GM18505 (cell line): ENCODE measurements around the gene HOMER3.
"Not testable (repeated sequence)": the region's sequence is repeated elsewhere in the genome, so short reads cannot be mapped to it uniquely, and the experiment has no call there.

Experiments used
- ATAC-seq: cut with Tn5 transposase; IDR thresholded peaks from one replicate; pipeline ENCODE4 v1.9.1; 2021; ENCODE audit not compliant: unreplicated experiment
- POLR2A ChIP-seq: IDR thresholded peaks from 4 replicates; pipeline ENCODE4 v1.6.1; 2011; ENCODE audit warnings: borderline replicate concordance; ENCODE audit not compliant: insufficient read depth, insufficient read length; ENCODE audit errors: extremely low read depth

The HOMER3 gene

DNA sequence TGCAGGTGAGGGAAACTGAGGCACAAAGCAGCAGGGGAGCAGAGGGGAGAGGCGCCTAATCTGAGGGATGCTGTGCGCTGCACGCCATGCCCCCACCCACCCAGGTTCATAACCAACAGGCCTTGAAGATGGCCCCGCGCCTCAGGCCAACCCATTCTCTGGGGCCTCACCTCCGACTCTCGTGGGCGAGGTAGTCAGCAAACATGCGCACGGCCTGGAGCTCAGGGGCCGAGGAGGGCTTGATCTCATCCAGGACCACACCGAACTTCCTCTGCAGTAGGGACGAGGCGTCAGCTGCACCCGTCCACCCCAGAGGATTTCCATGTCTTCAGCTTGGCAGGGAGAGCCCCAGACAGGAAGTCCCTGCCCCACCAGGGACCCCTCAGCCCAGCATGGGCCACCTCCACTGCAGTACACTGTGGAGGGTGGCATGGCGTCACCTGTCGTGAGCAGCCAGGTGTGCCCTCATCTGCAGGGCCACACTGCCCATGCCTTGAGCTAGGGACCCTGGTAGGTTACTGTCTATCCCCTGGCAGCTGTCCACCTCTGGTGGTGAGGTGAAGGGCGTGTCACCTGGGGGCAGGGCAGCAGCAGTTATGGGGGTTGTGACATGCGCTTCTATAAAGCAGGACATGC is 30.1 kb downstream of the HOMER3 start:
- no peak for TF ChIP-seq POLR2A
- ATAC-seq, result no peak

DNA sequence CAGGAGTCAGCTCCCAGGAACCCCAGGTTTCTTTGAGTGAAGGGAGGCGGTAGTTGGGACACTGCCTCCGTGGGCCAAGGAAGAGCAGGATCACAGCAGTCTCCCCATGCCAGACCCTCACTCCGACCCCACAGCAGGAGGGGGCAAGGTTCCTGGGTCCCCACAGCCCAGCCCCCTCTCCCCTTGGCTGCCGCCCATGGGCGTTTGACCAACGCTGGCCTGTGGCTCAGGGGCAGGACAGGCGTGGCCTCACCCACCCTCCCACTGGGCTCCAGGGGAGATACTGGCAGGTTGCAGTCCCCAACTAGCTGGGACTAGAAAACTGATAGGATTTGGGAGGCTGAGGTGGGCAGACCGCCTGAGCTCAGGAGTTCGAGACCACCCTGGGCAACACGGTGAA is 31.0 kb downstream of the HOMER3 start:
- ATAC-seq, result no peak
- TF ChIP-seq POLR2A, result no peak

DNA sequence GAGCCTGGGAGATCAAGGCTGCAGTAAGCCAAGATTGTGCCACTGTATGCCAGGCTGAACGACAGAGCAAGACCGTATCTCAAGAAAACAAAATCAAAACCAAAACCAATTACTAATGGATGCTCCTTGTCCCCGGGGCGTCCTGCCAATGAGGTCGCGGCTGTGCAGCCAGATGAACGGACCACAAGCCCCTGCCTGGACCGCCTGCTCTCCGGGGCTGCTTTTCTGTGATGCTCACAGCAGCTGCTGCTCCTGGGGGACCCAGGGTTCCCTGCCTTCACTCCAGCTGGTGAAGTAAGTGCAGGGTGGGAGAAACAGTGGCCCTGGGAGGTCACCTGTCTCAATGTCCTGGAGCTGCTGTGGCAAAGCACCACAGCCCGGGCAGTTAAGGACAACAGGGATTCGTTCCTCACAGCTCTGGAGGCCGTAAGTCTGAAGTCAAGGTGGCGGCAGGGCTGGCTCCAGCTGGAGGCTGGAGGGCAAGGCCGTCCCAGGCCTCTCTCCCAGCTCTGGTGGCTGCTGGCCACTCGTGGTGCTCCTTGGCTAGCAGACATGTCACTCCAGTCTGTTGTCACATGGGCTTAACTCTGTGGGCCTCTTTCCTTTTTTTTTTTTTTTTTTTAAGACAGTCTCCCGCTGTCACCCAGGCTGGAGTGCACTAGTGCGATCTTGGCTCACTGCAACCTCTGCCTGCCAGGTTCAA is 31.9 kb downstream of the HOMER3 start:
- no peak for TF ChIP-seq POLR2A
- ATAC-seq, result no peak

DNA sequence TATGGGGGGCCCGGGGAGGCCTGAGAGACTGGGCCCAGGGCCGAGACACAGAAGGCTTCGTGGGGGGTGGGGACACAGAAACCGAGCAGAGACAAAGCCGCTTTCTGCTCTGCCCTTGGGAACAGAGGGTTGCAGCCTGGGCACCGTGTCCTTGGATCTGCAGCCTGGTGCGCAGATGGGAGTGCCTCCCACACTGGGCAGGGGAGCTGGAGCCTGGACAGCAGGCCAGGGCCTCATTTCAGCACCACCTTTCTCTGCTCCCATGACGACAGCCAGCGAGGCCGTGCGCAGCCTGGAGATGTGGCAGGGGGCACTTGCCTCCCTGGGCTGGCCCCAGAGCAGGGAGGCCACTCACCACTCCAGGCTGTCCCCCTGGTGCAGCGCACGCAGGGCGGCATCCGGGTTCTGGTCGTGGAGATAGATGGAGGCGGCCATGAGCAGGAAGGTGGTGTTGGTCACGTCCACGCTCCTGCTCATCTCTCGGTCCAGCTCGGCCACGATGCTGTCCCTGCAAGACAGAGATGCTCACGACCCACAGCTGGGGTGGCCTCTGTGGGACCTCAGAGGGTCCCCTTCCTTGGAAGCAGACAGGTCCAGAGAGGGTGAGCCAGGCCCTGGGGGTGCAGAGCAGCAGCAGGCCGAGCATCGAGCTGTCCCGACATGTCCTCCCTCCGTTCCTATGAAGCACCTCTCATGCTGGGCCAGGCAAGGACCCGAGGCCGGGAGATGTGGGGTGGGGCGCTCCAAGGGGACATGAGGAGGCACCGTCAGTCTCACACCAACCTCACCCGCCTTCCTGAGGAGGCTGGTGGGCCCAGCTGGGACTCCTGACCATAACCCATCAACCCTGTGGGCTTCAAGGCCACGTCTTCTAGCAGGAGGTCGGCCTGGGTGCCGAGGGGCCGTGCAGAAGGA is 34.2 kb downstream of the HOMER3 start:
- ATAC-seq, result no peak
- TF ChIP-seq POLR2A, result no peak

DNA sequence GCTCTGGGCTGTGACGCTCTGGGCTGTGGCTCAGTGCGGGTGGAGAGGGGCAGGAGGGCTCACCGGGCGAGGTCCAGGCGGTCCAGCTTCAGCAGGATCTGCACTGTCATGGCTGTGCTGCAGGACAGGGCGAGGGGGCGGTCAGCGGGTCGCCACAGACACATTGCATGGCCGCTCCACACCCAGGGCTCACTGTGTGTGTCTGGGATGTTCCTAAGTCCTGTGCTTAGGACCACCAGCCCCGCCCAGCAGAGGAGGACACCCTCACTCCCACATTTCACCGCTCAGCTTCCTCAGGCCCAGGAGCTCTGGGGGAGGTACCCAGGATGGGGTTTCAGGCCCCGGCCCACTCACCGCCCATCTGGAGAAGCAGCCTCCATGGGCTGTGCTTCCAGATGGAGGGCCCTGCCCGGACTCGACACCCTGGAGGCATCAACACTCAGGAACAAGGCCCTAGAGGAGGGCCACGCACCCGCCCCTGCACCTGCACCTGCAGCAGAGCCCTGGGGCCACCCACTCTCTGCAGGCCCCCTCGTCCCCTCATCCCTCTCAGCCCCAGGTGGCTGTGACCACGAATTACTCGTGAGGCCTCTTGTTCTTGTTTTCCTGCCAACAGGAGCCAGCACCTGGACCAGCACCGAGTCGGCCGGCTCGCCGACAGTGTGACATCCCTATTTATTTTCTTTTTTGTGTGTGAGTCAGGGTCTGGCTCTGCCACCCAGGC is 35.3 kb downstream of the HOMER3 start:
- ATAC-seq, result no peak
- TF ChIP-seq POLR2A, result no peak

DNA sequence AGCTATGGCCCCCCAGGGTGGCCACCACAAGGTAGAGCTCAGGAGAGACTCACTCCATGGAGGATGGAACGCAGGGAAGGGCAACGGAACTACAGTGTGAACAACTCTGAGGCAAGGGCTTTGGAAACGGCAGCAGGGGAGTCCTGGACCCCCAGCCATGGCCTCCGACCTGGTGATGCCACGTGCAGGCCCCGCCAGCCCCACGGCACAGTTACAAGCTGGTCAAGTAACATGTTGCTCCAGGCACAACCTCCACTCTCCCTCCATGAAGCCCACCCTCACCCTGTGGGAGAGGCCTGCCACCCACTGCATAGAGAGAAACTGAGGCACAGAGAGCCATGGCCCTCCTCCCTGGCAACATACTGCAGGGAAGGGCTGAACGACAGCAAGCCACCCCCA is 36.0 kb downstream of the HOMER3 start:
- no peak for TF ChIP-seq POLR2A
- no peak for ATAC-seq

DNA sequence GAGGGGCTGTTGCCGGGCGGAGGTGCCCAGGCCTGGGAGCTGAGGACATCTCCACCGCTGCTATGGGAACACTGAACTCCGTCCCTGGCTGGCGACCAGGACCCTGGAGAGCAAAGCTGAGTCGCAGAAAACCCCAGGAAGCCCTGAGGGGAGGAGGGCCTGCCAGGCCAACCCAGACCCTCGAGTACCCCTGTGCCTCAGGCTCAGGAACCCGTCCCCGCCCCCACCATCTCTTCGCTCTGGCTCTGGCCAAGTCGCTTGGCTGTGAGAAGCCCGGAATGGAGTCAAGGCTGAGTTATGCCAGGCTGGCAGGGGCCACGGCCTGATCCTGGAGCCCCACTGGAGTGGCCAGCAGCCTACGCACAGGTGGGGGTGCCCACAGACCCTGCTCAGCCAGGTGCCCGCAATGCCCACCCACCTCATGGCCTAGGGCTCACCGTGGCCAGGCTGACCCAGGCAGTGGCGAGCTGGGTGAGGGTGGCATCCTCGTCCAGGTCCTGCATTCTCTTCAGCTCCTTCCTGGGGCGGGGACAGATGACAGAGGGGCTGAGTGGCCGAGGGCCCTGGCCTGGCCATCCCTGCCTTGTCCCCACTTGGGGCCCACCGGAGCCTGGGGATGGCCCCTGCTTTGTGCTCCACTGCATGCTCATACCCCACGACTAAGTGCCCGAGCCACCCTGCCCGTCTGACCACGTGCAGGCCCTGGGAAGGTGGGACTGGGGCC is 36.5 kb downstream of the HOMER3 start:
- ATAC-seq, result no peak
- no peak for TF ChIP-seq POLR2A

DNA sequence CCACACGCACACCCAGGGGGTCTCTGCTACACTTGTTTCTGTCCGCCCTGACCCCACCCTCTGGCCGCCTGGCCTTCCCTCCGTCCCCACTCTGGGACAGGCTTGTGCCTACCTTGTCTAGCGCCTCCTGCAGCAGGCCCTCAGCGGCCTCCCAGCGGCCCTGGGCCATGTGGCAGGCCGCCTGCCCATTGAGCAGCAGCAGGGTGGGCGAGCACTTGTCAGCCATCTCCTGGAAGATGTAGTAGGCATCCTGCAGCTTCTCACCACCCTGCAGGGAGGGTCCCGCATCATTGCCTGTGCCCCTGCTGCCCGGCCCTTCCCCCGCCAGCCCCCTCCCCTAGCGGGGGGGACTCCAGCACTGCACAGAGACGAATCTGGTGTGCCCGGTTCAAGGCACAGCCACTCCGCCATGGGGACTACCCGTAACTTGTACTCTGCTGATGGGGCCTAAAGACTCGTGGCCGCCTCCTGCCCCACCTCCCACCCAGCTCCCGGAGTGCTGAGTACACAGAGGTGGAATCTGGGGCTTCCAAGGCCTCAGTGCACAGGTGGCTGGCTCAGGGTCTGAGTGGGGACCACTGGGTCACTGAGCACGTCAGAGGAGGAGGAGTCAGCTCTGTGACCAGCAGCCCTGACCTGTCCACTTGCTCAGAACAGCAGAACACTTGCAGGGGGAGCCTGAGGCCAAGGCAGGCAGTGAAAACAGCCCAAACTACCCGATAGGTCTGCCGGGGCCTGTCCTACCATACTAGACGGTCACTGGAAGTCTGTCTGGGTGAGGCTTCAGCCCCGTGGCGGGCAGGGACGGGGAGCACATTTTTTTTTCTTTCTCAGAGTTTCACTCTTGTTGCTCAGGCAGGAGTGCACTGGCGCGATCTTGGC is 37.6 kb downstream of the HOMER3 start:
- no peak for TF ChIP-seq POLR2A
- no peak for ATAC-seq

DNA sequence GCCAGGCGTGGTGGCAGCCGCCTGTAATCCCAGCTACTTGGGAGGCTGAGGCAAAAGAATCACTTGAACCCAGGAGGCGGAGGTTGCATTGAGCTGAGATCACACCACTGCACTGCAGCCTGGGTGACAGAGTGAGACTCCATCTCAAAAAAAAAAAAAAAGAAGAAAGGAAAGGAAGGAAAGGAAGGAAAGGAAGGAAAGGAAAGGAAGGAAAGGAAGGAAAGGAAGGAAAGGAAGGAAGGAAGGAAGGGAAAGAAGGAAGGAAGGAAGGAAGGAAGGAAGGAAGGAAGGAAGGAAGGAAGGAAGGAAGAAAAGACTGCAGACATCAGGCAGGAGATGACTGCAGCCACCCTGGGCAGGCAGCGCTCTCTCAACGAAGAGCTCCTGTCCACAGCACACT is 38.5 kb downstream of the HOMER3 start:
- ATAC-seq, result not testable (repeated sequence)

DNA sequence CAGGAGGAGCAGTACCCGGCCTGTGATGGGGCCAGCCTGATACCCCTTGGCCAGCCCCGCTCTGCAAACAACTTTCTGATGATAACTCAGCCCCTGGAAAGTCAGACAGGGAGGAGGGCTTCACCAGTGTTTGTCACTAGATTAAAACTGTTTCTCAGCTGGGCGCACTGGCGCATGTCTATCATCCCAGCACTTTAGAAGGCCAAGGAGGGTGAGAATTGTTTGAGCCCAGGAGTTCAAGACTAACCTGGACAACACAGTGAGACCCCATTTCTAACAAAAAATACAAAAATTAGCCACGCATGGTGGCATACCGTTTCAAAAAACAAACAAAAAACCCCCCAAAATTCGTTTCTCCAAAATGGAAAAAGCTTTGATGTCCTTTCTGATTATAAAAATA is 39.5 kb downstream of the HOMER3 start:
- no peak for ATAC-seq
- no peak for TF ChIP-seq POLR2A

DNA sequence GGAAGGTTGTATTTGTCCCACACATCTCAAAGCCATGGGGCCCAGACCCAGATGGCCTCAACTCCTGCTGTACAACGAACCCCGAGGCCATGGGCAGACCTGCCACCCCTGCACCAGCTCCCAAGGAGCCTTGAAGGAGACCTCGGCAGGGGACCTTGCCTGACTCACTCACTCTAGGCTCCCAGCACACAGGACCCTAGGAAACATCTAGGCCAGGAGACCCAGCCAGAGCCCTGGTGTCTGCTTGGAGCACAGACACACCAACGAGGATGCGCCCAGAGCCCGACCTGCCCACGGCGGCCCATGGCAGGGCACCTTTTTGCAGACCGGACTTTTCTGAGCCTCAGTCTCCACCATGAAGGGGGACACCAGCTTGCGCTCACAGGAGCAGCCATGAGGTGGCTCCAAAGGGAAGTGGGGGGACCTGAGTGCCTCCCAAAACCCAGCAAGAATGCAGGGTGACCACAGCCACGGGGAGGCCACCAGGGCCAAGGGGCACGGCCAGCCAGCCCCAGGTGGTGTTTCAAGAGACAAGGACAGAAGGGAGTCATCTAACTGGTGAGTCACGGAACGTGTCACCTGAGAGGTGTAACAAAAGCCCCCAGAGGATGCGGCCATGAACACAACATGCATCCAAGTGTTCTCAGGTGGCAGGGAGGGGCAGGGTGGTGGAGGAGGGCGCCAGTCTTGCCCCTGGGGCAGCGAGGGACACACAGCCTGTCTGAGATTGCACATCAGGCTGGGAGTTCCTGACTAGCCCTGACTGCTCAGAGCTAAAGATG is 40.1 kb downstream of the HOMER3 start:
- TF ChIP-seq POLR2A, result no peak
- ATAC-seq, result no peak
